ENCODE measurements around the gene ALDH1L1. TPM values are rescaled to one million over a fixed set of nuclear protein-coding genes. Genes with fewer than 3 reads are reported as not detected.
"Not testable (repeated sequence)": the region's sequence is repeated elsewhere in the genome, so short reads cannot be mapped to it uniquely, and the experiment has no call there.

Gene ALDH1L1
- polyA plus RNA-seq, 1 donor = 0.70 TPM

DNA sequence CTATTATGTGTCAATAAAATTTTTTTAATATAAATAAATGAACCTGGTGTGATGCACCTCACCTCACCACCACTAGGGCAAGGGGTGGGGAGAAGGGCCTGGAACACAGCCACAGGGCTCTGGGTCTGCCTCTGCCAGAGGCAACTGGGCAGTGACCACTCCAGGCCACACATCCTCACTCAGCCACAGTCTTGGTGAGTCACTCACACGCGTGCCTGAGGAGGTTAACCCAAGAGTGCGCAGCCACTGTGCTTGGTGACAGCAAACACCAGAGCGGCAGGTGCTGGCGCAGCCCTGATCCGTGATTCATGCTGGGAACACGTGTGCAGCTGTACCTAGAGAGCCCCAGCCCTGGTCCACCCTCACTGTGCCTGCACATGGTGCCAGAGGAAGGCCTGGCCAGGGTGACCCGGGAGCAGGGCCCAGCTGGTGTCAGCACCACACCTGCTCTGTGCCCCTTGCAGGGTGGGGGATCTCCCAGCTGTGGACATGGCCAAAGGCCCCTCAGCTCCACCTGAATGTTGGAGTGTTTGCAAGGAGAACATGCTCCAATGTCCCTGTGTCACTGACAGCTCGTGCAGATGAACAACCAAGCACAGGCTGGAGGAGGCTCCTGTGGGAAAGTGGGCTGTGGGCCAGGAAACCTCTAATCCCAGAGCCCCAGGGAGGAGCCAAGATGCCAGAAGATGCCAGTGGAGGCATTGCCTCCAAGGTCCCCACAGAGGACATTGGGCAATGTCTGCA is 98.6 kb downstream of the ALDH1L1 start:
- no peak for DNase-seq

DNA sequence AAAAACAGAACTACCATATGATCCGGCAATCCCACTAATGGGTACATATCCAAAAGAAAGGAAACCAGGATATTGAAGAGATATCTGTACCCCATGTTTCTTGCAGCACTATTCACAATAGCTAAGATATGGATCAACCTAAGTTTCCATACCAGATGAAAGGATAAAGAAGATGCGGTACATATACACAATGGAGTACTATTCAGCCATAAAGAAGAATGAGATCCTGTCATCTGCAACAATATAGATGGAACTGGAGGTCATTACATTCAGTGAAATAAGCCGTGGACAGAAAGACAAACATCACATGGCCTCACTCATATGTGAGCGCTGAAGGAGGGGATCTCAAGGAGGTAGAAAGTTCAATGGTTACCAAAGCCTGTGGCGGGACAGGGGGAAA is 99.4 kb downstream of the ALDH1L1 start:
- no peak for DNase-seq

- DNase-seq = no peak
These were observed 101.5 kb downstream of the ALDH1L1 start for GRCh38 chr3:126078866-126079265.

GRCh38 chr3:126077754-126078153 is 102.6 kb downstream of the ALDH1L1 start:
- DNase-seq = no peak

DNA sequence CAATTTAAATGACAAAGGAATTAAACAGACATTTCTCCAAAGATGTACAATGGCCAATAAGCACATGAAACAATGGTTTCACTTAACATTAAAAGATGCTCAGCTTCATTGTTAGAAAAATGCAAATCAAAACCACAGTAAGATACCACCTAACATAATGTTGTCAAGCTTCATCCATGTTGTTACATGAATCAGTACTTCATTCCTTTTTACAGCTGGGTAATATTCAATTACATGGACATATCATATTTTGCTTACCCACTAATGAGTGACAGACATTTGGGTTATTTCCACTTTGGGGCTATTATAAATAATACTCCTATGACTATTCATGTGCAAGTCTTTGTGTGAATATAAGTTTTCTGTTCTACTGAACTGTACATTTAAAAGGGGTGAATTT is 104.2 kb downstream of the ALDH1L1 start:
- no peak for DNase-seq

DNA sequence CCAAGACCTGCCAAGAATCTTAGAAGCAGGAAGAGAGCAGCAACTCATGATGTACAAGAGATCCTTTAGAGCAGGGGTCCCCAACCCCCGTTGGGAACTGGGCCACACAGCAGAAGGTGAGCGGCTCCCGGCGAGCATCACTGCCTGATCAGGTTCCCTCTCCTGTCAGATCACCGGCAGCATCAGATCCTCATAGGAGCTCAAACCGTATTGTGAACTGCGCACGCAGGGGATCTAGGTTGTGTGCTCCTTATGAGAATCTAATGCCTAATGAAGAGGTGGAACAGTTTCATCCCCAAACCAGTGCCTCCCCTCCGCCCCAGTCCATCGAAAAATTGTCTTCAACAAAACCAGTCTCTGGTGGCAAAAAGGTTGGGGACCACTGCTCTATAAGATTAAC is 110.2 kb downstream of the ALDH1L1 start:
- DNase-seq = no peak

- no peak for DNase-seq
These were observed 112.4 kb downstream of the ALDH1L1 start for GRCh38 chr3:126067959-126068358.

DNA sequence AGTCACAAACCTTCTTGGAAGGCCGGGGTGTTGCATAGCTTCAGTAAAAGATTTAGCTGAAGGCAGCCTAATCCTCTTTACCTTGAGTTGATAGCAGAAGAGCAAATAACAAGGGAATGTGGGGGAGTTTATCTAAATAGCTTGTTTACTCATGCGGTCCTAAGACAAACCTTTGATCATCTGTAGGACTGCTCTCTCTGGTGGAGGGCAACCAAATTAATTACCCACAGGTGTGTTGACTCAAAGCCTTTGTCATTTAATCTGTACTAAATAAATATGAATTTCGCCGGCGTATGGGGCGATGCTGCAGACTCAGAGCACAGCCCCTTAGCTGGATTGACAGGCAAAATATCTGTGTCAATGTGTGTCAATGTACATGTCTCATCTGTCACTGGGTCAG is 113.7 kb downstream of the ALDH1L1 start:
- DNase-seq = not testable (repeated sequence)

GRCh38 chr3:126065876-126066275 is 114.5 kb downstream of the ALDH1L1 start:
- DNase-seq = no peak

- peak; percentile 17 for DNase-seq
These were observed 115.6 kb downstream of the ALDH1L1 start for GRCh38 chr3:126064627-126065258.

DNA sequence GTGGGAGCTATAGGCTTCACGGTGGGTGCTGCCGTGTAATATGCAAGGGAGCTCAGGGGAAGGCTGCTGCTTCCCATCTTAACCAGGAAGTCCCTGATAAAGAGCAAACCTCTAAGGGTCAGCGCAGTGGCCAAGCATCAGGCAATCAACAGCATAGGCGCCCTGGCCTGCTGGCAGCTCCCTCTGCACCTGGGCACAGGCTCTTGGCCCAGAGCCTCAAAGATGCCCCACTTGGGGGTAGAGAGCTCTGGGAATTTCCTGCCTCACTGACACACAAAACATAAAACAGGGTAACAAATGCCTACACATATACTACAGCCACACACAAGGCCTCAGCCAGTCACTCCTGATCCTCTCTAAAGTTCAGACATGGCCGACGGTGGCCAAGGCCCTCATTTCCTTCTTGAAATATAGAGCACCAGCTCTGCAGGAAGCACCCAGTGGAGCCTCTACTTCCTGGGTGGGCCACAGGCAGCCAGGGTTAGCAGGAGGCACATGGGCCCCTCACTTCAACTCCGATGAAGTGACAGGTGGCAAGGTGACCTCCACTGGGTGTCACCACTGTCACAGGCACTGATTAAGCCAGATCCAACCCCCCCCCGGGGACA is 116.9 kb downstream of the ALDH1L1 start:
- DNase-seq = no peak

DNA sequence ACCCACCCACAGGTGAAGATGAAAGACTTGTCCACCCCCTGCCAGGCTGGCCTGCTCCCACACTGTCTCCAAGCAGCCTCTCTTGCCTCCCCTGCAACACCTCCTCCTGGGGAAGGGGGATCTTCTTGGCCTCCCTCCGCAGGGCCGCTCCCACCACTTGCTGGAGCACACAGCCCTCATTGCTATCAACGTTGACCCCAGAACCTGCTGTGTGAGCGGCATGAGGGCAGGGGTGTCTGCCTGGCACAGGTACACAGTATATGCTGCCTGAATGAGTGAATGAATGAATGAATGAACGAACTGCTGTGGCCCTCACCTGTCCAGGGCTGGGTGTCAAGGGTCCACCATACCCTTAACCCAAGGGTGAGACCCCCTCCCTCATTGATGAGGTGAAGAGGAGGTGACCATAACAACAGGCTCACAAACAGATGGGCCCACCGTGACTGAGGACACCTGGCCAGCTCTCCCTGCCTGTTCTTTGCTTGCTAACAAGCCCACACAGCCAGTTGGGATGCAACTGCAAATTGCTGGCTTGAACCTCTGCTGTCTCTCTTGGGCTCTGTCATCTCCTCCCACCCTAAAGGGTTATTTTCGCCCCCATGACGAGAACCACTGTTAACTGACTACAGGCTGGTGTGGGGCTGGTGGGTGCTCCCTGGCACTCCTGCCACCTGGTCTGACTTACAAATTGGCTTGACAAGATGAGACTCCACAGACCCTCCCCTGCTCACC is 118.9 kb downstream of the ALDH1L1 start:
- no peak for DNase-seq

GRCh38 chr3:126060613-126061145 is 119.7 kb downstream of the ALDH1L1 start:
- DNase-seq = no peak

DNA sequence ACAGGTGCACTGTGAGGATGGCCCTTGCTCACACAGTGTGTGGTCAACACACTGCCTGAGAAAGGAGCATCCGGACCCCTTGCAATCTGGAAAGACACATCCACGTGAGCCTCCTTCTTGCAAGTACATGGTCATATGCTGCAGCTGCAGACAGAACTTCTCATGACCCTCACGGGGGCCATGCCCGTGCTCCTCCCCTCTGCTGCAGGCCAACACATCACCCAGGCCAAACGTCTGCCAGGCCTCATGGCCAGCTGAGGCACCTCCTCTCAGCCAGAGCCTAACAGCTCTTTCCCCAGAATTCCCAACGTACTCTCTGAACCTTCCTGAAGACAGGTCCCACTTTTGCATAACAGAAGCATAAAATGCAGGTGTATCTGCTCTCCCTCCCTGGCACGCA is 121.7 kb downstream of the ALDH1L1 start:
- no peak for DNase-seq

GRCh38 chr3:126057936-126058335 is 122.5 kb downstream of the ALDH1L1 start:
- DNase-seq = no peak

- no peak for DNase-seq
These were observed 122.9 kb downstream of the ALDH1L1 start for GRCh38 chr3:126057501-126057819.

- DNase-seq = no peak
These were observed 123.5 kb downstream of the ALDH1L1 start for GRCh38 chr3:126056681-126057500.

GRCh38 chr3:126056088-126056487 is 124.3 kb downstream of the ALDH1L1 start:
- no peak for DNase-seq

- no peak for DNase-seq
These were observed 125.5 kb downstream of the ALDH1L1 start for GRCh38 chr3:126054870-126055269.

DNA sequence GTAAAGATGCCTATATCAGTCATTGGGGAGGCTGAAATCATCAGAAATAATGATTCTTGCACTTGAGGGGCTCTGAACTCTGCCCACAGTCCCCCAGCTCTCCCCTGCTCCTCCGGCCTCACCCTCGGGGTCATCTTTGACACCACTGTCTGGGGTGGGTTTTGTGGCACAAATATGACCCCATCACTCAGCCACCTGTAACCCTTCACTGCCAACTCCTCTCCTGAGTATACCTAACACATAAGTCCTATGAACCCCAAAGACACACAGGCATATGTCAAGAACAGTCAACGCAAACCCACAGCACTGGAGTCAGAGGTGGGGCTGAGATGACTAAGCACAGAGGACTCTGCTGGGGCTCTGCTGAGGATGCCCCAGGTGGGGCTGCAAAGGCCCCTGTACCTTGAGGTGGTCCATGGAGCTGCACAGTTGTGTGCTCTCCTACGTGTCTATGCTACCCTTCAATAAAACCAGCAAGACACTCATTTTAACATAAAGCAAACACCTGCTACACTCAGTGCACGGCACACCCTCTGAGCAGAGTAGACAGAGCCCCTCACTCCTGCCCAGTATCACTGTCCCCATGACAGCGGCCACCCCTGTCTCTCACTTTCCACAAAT is 126.3 kb downstream of the ALDH1L1 start:
- no peak for DNase-seq

All from hindlimb muscle (tissue), 1 donor.